Frontal cortex (tissue), 4 donors: ENCODE measurements around the gene DCAF4L1. TPM values are rescaled to one million over a fixed set of nuclear protein-coding genes. Genes with fewer than 3 reads are reported as not detected.

Experiments used
- DNase-seq, 2 donors: peaks; one replicate each; pipeline ENCODE4 v3.0.0; 2012; ENCODE audit warnings: low spot score in 2 of 2
- FAIRE-seq: peaks from 2 replicates; lab custom pipeline; 2012; peaks lifted over from hg19 to GRCh38; lab: Jason Lieb, UNC
- total RNA-seq: library from RNA; depleted of rRNA; stranded (reverse); fragments of >200 nt; gene quantifications from one replicate; pipeline ENCODE4 v1.2.3, GENCODE V29; 2014
- donor health status: control.
- donor health status: control.
- donor health status: control.

DCAF4L1 gene
- total RNA-seq, 1 donor from 2014 or later: under 0.01 TPM

DNA sequence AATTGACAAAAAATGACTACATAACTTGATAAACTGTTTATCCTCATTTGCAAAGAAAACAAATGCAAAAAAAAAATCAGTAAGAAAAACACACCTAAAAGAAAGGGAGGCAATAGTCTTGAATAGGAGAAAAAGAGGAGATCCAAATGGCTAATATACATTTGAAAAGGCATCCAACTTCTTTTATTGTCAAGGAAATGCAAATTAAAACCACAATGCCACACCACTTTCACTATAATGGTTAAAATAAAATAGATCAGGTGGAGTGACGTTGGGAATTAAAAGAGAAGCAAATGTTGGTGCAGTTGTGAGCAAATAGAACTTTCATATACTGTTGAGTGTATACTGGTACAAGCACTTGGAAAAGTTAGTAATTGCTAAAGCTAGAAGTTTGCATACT is 3.6 kb downstream of the DCAF4L1 start:
- DNase-seq: no peak
- no peak for FAIRE-seq

DNA sequence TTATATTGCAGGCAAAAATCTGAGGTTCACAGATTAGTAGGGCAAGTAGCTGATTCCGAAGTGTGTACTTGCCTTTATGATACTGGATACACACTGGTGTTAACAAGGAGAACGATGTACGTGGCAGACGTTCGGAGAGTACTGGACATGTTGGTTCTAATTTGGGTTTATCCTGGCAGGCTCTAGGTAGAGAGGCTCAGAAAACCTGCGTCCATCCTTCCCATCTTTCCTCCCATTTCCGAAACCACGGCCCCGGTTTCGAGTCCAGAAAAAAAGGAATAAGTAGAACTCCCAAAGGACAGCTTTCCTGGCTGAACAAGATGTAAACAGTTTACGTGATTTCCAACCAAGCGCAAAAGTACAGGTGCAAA is 8.4 kb downstream of the DCAF4L1 start:
- FAIRE-seq: no peak
- DNase-seq: peak in 1 of 2 donors; percentile 21

GRCh38 chr4:41990365-41991111 is 9.0 kb downstream of the DCAF4L1 start, which contains the start of gene SLC30A9:
SLC30A9 (plus strand) TSS chr4:41990530; CDS start chr4:41990652, 122 bp downstream.
- FAIRE-seq: peak; percentile 54
- DNase-seq: peak; percentile 92 to 97

DNA sequence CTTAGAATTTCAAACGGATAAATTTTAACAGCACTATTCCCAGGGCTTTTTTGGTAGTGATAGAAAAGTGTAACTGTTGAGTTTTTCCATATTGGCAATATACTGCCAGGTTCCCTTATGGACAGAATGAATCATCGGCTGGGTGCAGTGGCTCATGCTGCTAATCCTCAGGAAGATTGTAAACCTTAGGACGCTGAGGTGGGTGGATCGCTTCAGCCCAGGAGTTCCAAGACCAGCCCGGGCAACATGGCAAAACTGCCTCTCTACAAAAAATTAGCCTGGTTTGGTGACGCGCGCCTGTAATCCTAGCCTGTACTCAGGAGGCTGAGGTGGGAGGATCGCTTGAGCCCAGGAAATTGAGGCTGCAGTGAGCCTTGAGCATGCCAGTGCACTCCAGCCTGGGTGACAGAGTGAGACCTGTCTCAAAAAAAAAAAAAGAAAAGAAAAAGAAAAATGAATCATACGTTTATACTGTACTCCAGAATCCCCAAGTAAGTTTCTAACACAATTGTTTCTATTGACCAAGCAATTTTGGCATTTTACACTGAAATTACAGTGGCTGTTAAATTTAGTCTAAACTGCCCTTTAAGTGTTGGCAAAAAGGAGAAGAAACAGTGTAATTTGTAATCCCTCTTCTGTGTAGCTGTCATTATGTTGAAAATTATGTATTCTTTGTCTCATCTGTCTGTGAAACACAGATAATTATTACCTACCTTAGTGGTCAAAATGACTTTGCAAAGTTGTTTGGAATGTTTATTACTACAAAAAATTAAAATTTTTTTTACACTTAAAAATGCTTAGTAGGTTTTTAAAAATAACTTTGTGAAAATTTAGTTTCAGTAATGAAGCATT is 10.6 kb downstream of the DCAF4L1 start:
- DNase-seq (no peak), FAIRE-seq (no peak)

- DNase-seq: no peak
- FAIRE-seq: peak; percentile 88
These were observed 11.7 kb downstream of the DCAF4L1 start for GRCh38 chr4:41992967-41993857.

DNA sequence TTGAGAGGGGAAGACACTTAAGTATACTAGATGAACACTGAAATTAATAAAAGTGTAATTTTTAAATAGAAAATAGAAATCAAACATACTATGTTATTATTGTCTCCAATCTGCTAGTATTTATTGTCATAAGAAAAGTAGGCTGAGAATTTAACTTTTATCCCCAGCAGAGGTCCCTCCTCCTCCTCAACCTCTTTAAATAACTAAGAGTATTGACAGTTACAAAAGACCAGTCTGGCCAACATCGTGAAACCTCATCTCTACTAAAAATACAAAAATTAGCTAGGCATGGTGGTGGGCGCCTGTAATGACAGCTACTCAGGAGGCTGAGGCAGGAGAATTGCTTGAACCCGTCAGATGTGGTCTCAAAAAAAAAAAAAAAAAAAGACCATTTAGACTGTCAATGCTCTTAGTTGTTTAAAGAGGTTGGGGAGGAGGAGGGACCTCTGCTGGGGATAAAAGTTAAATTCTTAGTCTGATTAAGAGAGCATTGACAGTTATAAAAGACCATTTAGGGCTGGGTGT is 13.0 kb downstream of the DCAF4L1 start:
- FAIRE-seq (no peak), DNase-seq (no peak)

DNA sequence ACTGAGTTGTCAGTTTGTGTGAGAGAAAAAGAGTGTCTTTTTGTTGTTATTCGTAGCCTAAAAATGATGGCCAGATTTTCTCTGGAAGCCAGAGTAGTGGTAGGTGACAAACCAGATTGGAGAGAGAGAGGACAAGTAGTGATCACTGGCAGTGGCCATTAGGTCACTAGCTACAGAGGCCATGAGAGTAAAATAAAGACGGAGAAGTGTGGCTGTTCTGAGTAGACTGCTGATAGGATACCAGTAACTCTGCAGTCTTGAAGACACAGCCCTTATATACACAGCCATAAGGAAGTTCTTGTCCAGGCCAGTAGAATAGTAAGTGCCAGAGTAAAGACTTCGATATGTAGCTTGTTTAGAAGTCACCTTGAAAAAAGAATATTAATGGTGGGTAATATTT is 16.5 kb downstream of the DCAF4L1 start:
- no peak for DNase-seq
- FAIRE-seq: no peak

DNA sequence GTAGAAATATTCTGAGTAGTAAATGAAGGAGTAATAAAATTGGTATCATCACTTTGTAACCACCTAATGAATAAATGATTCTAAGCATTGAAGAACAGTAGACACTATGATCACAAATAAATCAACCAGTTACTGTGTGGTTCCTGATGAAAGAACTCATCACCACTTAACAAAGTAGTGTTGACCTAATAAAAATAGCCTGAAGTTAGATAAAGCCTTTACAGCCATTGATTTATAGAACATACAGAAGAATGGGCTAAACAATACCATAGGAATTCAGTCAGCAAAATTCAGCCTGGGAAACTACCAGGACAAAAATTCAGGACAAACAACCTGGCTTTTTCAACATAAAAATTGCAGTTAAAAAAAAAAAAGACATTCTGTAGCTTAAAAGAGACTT is 17.8 kb downstream of the DCAF4L1 start:
- DNase-seq: no peak
- FAIRE-seq: no peak

DNA sequence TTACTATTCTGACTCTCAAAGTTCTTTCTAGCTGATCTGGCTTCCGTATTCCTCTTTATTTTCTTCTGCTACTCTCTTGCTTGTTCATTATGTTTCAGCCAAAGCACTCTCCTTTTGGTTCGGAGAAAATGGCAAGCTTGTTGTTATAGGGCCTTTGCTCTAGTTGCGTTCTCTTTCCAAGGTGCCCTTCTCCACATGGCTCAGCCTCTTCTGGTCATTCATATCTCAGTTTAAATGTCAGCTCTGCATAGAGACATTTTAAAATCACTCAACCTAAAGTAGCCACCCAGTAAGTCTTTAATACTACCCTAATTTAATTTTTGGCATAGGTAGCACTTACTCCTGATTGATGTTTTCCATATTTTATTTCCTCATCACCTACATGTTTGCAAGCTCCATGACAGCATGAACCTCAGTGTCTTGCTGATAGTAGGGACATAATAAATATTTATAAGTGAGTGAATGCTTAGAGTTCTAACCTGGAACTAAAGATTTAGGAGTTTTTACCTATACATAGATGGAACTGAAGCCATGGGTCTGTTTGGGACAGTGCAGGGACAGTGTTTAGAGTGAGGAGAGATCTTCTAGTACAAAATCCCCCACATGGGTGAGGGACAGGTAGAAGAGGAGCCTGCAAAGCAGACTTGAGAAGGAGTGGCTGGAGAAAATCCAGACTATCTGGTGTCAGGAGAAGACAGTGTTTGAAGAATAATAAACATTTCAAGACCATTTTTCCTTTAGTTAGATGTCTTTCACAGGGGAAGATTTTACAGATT is 26.6 kb downstream of the DCAF4L1 start:
- DNase-seq: no peak
- no peak for FAIRE-seq

DNA sequence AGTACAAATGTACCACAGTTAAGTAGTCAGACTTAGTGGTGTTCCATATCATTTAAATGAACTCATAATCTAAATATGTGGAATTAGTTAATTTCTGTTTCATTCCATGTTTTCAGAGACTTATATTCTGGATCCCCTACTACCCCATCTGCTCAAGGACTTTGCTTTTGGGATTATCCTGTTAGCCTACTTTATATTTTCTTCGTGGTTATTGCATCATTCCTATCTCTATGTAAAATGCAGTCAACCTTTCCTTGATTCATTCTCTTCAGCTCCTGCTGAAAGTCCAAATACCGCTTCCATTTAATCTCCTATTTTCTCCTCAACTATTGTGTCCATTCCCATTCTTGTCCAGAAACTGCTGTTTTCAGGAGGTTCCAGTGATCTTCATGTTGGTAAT is 33.9 kb downstream of the DCAF4L1 start:
- no peak for FAIRE-seq
- DNase-seq: no peak

- DNase-seq (no peak), FAIRE-seq (no peak)
These were observed 36.9 kb downstream of the DCAF4L1 start for GRCh38 chr4:42018451-42018850.

Other genes with a start within 250 kb of the DCAF4L1 start
- gene PHOX2B, start 233.0 kb upstream of the DCAF4L1 start, total RNA-seq: not detected
- 56.3 TPM for gene TMEM33, start 46.3 kb upstream of the DCAF4L1 start, total RNA-seq
- 112 TPM for gene SLC30A9, start 8.8 kb downstream of the DCAF4L1 start, total RNA-seq
- 5.7 TPM for gene BEND4, start 170.9 kb downstream of the DCAF4L1 start, total RNA-seq